HCT116 (cell line): ENCODE results near the gene TMSB4X. TPM values are rescaled to one million over a fixed set of nuclear protein-coding genes. Genes with fewer than 3 reads are reported as not detected.

Experiments
- ATAC-seq: fragments of 200-7000 bp; cut with Tn5 transposase; 2 replicates; pipeline ENCODE4 v1.9.1; 2020; ENCODE audit warnings: mild to moderate bottlenecking, moderate library complexity
- BruUV-seq: library from RNA; stranded (reverse); fragments of 400-500 nt; replicated peaks from 2 replicates; lab custom pipeline; 2021; lab: Mats Ljungman, UMichigan
- CTCF ChIA-PET: fragments of 300-600 bp; sonication (Branson Sonifier 250); formaldehyde crosslinking; loops from one replicate; lab custom pipeline; 2021; ENCODE audit warnings: antibody characterized with exemption; lab: Charles Lee
- POLR2A ChIA-PET: fragments of 300-600, 350-600 bp; sonication (Branson Sonifier 250); formaldehyde crosslinking; loops from one replicate; lab custom pipeline; 2021; ENCODE audit warnings: antibody characterized with exemption; lab: Charles Lee
- RAD21 ChIA-PET, 2 experiments: fragments of 300-600 bp; sonication (Branson Sonifier 250); formaldehyde crosslinking; loops; one replicate each; lab custom pipeline; 2023; ENCODE audit warnings: low total read pairs in 2 of 2; ENCODE audit not compliant: uncharacterized antibody in 2 of 2, unreplicated experiment in 2 of 2, low non-redundant PET in 1 of 2; lab: Charles Lee
- DNase-seq: peaks from one replicate; pipeline ENCODE4 v3.0.0-alpha.2; 2010; ENCODE audit warnings: low read depth, low spot score
- H2AFZ ChIP-seq: fragments of 200-600 bp; shearing (Covaris generic), sonication (generic); 2 replicates; pipeline ENCODE4 v1.6.1; 2017; ENCODE audit warnings: low read depth, mixed run types, mixed read lengths, antibody characterized with exemption, low read length; ENCODE audit not compliant: poor library complexity, severe bottlenecking
- H3K27ac ChIP-seq: 2 replicates; pipeline ENCODE4 v1.5.1; 2012; ENCODE audit warnings: low read depth, low read length
- H3K27me3 ChIP-seq: fragments of 200-600 bp; sonication (generic); 2 replicates; pipeline ENCODE4 v1.6.1; 2016; ENCODE audit warnings: mixed run types, low read length, mixed read lengths; ENCODE audit not compliant: insufficient read depth
- H3K36me3 ChIP-seq, 2 experiments: fragments of 200-500 bp in 1 of 2; fragments of 200-600 bp in 1 of 2; sonication (Bioruptor generic) in 1 of 2; sonication (generic) in 1 of 2; 2 replicates each; pipeline versions ENCODE4 v1.5.1 to v1.6.1; 2014 to 2016; ENCODE audit warnings: low read length in 2 of 2, inconsistent platforms in 1 of 2, mixed read lengths in 1 of 2, mixed run types in 1 of 2; ENCODE audit not compliant: insufficient read depth in 2 of 2, control insufficient read depth in 1 of 2
- H3K4me1 ChIP-seq, 2 experiments: fragments of 200-600 bp in 1 of 2; sonication (generic) in 1 of 2; 2 replicates each; pipeline versions ENCODE4 v1.5.1 to v1.6.1; 2012 to 2017; ENCODE audit warnings: low read length in 2 of 2, inconsistent platforms in 1 of 2, mild to moderate bottlenecking in 1 of 2, mixed read lengths in 1 of 2, mixed run types in 1 of 2, moderate library complexity in 1 of 2; ENCODE audit not compliant: insufficient read depth in 2 of 2, control insufficient read depth in 1 of 2
- H3K4me2 ChIP-seq: fragments of 200-600 bp; sonication (generic); 2 replicates; pipeline ENCODE4 v1.6.1; 2017; ENCODE audit warnings: mixed run types, low read length, mixed read lengths
- H3K4me3 ChIP-seq, 2 experiments: fragments of 200-600 bp in 1 of 2; sonication (generic) in 1 of 2; replicated peaks in 1 of 2; 2 replicates each; pipeline ENCODE4 v1.5.1; 2011 to 2016; ENCODE audit warnings: low read length in 2 of 2, control low read depth in 1 of 2, low read depth in 1 of 2, mild to moderate bottlenecking in 1 of 2, mixed read lengths in 1 of 2, mixed run types in 1 of 2
- H3K79me2 ChIP-seq: fragments of 200-600 bp; sonication (generic); 2 replicates; pipeline ENCODE4 v1.6.1; 2017; ENCODE audit warnings: mild to moderate bottlenecking, mixed run types, low read length, moderate library complexity, mixed read lengths; ENCODE audit not compliant: insufficient read depth
- H3K9ac ChIP-seq: fragments of 200-600 bp; sonication (generic); 2 replicates; pipeline ENCODE4 v1.6.1; 2016; ENCODE audit warnings: low read length, mixed read lengths
- H3K9me2 ChIP-seq: fragments of 200-600 bp; sonication (generic), shearing (Covaris generic); 2 replicates; pipeline ENCODE4 v1.6.1; 2017; ENCODE audit warnings: mixed run types, mild to moderate bottlenecking, moderate library complexity; ENCODE audit not compliant: insufficient read depth
- H3K9me3 ChIP-seq, 2 experiments: fragments of 200-500 bp in 1 of 2; fragments of 200-600 bp in 1 of 2; sonication (Bioruptor generic) in 1 of 2; sonication (generic) in 1 of 2; 2 replicates each; pipeline ENCODE4 v1.6.1; 2014 to 2017; ENCODE audit warnings: low read length in 2 of 2, mixed read lengths in 2 of 2, inconsistent platforms in 1 of 2, low read depth in 1 of 2, mild to moderate bottlenecking in 1 of 2, mixed run types in 1 of 2, moderate library complexity in 1 of 2; ENCODE audit not compliant: control insufficient read depth in 1 of 2, insufficient read depth in 1 of 2
- H4K20me1 ChIP-seq: fragments of 200-600 bp; sonication (generic), shearing (Covaris generic); 2 replicates; pipeline ENCODE4 v1.6.1; 2017; ENCODE audit warnings: mixed run types, mild to moderate bottlenecking, moderate library complexity; ENCODE audit not compliant: insufficient read depth
- CBX3 ChIP-seq: IDR thresholded peaks from 2 replicates; pipeline ENCODE4 v1.6.1; 2012; ENCODE audit warnings: low read depth
- CEBPB ChIP-seq: IDR thresholded peaks from 2 replicates; pipeline ENCODE4 v1.6.1; 2012; ENCODE audit warnings: low read depth
- EGR1 ChIP-seq: IDR thresholded peaks from 2 replicates; pipeline ENCODE4 v1.6.1; 2012; ENCODE audit warnings: low read depth
- ELF1 ChIP-seq: IDR thresholded peaks from 2 replicates; pipeline ENCODE4 v1.6.1; 2012; ENCODE audit warnings: low read depth, borderline replicate concordance
- EZH2 ChIP-seq: fragments of 200-600 bp; sonication (generic); IDR thresholded peaks from 2 replicates; pipeline ENCODE4 v1.6.1; 2017; ENCODE audit warnings: antibody characterized with exemption, mixed run types
- EZH2phosphoT487 ChIP-seq: fragments of 200-600 bp; IDR thresholded peaks from 2 replicates; pipeline ENCODE4 v1.6.1; 2018; ENCODE audit warnings: antibody characterized with exemption, borderline replicate concordance
- FOSL1 ChIP-seq: IDR thresholded peaks from 2 replicates; pipeline ENCODE4 v1.6.1; 2012; ENCODE audit warnings: low read depth
- JUND ChIP-seq: IDR thresholded peaks from 2 replicates; pipeline ENCODE4 v1.6.1; 2012
- POLR2A ChIP-seq: IDR thresholded peaks from 2 replicates; pipeline ENCODE4 v1.7.0; 2011; ENCODE audit warnings: borderline replicate concordance; ENCODE audit not compliant: insufficient read depth, insufficient read length; ENCODE audit errors: extremely low read depth
- POLR2AphosphoS5 ChIP-seq: IDR thresholded peaks from 2 replicates; pipeline ENCODE4 v1.6.1; 2011; ENCODE audit warnings: mild to moderate bottlenecking, low read depth, low read length, moderate library complexity
- RAD21 ChIP-seq: IDR thresholded peaks from 2 replicates; pipeline ENCODE4 v1.6.1; 2012; ENCODE audit warnings: low read depth, mild to moderate bottlenecking
- SIN3A ChIP-seq: IDR thresholded peaks from 2 replicates; pipeline ENCODE4 v1.6.1; 2012; ENCODE audit warnings: low read depth
- SP1 ChIP-seq: IDR thresholded peaks from 2 replicates; pipeline ENCODE4 v1.6.1; 2012; ENCODE audit warnings: low read depth
- TCF7L2 ChIP-seq: IDR thresholded peaks from 2 replicates; pipeline ENCODE4 v1.7.0; 2011; ENCODE audit warnings: borderline replicate concordance, inconsistent platforms; ENCODE audit not compliant: insufficient read depth, insufficient read length; ENCODE audit errors: extremely low read depth
- YY1 ChIP-seq: IDR thresholded peaks from 2 replicates; pipeline ENCODE4 v1.6.1; 2011; ENCODE audit warnings: low read length, low read depth, moderate library complexity, mild to moderate bottlenecking; ENCODE audit not compliant: insufficient replicate concordance; ENCODE audit errors: extremely low read depth
- ZFX ChIP-seq: fragments of 450-650 bp; IDR thresholded peaks from 2 replicates; pipeline ENCODE4 v1.6.1; 2017
- intact Hi-C: fragments of 100-400 bp; cut with micrococcal nuclease; formaldehyde crosslinking; loops from 2 replicates; pipeline ENCODE4 v1.10.0; 2022
- total RNA-seq: library from RNA; stranded (reverse); gene quantifications from one replicate; pipeline ENCODE4 v1.2.1, GENCODE V29; 2021; ENCODE audit not compliant: unreplicated experiment
- TF ChIP-seq, protein P1 (sequence below): IDR thresholded peaks from 2 replicates; pipeline ENCODE4 v1.6.1; 2012
- TF ChIP-seq, protein P2 (sequence below): IDR thresholded peaks from 2 replicates; pipeline ENCODE4 v1.6.1; 2012
- TF ChIP-seq, protein P3 (sequence below), 3 experiments: fragments of 200-600 bp in 1 of 3; sonication (generic) in 1 of 3; IDR thresholded peaks in 2 of 3; conservative IDR thresholded peaks in 1 of 3; 2 replicates each; pipeline ENCODE4 v1.5.1; 2012 to 2017; ENCODE audit warnings: low read depth in 2 of 3, low read length in 2 of 3, antibody characterized with exemption in 1 of 3, borderline replicate concordance in 1 of 3, control low read depth in 1 of 3, mild to moderate bottlenecking in 1 of 3, mixed read lengths in 1 of 3, mixed run types in 1 of 3, moderate library complexity in 1 of 3; ENCODE audit not compliant: insufficient read depth in 1 of 3
- TF ChIP-seq, protein P4 (sequence below): IDR thresholded peaks from 2 replicates; pipeline ENCODE4 v1.6.1; 2012; ENCODE audit warnings: low read depth

The TMSB4X gene
- total RNA-seq, 1 experiment from 2014 or later = 407 TPM

DNA sequence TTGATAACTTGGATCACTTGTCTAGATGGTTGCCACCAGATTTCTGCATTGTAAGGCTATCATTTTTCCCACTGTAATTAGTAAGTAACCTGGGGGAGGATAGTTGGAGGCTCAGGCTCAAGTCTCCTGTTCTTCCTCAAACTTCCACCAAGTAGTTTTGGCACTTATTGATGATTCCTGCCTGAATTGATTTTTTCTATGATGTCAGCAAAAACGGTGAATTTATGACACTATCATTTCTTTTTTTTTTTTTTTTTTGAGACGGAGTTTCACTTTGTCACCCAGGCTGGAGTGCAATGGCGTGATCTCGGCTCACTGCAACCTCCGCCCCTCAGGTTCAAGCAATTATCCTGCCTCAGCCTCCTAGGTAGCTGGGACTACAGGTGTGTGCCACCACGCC is 12.4 kb downstream of the TMSB4X start:
- BruUV-seq = no TSS peak
- H3K9me3 ChIP-seq = no peaks in the 10 kb centered on the region
- no peak for TF ChIP-seq EGR1
- no peak for TF ChIP-seq ZFX
- no peak for TF ChIP-seq TCF7L2
- no peak for TF ChIP-seq SP1
- no peak for TF ChIP-seq EZH2phosphoT487
- no peak for TF ChIP-seq CBX3
- TF ChIP-seq ELF1 = no peak
- TF ChIP-seq POLR2A = no peak
- TF ChIP-seq, protein P1, sequence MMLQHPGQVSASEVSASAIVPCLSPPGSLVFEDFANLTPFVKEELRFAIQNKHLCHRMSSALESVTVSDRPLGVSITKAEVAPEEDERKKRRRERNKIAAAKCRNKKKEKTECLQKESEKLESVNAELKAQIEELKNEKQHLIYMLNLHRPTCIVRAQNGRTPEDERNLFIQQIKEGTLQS = no peak
- TF ChIP-seq, protein P2, sequence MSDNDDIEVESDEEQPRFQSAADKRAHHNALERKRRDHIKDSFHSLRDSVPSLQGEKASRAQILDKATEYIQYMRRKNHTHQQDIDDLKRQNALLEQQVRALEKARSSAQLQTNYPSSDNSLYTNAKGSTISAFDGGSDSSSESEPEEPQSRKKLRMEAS = no peak
- TF ChIP-seq POLR2AphosphoS5 = no peak
- no peak for TF ChIP-seq FOSL1
- no peak for TF ChIP-seq YY1
- TF ChIP-seq, protein P3, sequence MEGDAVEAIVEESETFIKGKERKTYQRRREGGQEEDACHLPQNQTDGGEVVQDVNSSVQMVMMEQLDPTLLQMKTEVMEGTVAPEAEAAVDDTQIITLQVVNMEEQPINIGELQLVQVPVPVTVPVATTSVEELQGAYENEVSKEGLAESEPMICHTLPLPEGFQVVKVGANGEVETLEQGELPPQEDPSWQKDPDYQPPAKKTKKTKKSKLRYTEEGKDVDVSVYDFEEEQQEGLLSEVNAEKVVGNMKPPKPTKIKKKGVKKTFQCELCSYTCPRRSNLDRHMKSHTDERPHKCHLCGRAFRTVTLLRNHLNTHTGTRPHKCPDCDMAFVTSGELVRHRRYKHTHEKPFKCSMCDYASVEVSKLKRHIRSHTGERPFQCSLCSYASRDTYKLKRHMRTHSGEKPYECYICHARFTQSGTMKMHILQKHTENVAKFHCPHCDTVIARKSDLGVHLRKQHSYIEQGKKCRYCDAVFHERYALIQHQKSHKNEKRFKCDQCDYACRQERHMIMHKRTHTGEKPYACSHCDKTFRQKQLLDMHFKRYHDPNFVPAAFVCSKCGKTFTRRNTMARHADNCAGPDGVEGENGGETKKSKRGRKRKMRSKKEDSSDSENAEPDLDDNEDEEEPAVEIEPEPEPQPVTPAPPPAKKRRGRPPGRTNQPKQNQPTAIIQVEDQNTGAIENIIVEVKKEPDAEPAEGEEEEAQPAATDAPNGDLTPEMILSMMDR (IDR thresholded peaks at IDR 0.05 in 2 of 3, conservative IDR thresholded peaks at IDR 0.05 in 1 of 3; ENCODE audit: borderline replicate concordance in 1 of 3, insufficient read depth in 1 of 3, low read depth in 2 of 3, low read length in 2 of 3) = no peak
- TF ChIP-seq, protein P4, sequence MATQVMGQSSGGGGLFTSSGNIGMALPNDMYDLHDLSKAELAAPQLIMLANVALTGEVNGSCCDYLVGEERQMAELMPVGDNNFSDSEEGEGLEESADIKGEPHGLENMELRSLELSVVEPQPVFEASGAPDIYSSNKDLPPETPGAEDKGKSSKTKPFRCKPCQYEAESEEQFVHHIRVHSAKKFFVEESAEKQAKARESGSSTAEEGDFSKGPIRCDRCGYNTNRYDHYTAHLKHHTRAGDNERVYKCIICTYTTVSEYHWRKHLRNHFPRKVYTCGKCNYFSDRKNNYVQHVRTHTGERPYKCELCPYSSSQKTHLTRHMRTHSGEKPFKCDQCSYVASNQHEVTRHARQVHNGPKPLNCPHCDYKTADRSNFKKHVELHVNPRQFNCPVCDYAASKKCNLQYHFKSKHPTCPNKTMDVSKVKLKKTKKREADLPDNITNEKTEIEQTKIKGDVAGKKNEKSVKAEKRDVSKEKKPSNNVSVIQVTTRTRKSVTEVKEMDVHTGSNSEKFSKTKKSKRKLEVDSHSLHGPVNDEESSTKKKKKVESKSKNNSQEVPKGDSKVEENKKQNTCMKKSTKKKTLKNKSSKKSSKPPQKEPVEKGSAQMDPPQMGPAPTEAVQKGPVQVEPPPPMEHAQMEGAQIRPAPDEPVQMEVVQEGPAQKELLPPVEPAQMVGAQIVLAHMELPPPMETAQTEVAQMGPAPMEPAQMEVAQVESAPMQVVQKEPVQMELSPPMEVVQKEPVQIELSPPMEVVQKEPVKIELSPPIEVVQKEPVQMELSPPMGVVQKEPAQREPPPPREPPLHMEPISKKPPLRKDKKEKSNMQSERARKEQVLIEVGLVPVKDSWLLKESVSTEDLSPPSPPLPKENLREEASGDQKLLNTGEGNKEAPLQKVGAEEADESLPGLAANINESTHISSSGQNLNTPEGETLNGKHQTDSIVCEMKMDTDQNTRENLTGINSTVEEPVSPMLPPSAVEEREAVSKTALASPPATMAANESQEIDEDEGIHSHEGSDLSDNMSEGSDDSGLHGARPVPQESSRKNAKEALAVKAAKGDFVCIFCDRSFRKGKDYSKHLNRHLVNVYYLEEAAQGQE = no peak
- TF ChIP-seq RAD21 = no peak
- no peak for TF ChIP-seq EZH2
- no peak for TF ChIP-seq SIN3A
- no peak for TF ChIP-seq JUND
- TF ChIP-seq CEBPB = no peak
- no peaks in the 10 kb centered on the region for H3K79me2 ChIP-seq
- ChIA-PET POLR2A (no interaction called here), CTCF (no interaction called here), RAD21 (no interaction called here)
- no peaks in the 10 kb centered on the region for H4K20me1 ChIP-seq
- ATAC-seq (no peak), DNase-seq (no peak)
- H3K9ac ChIP-seq = no peak overlapping the region
- no peaks in the 10 kb centered on the region for H3K9me2 ChIP-seq
- intact Hi-C loops = loop anchor here (10.0 kb wide), 1 partner anchor 117 kb away; no protein-coding TSS in a partner anchor
- no peak overlapping the region for H3K4me3 ChIP-seq
- H3K27ac ChIP-seq = no peak overlapping the region
- peaks cover 20 to 26% of the 10 kb centered on the region in 2 experiments for H3K4me1 ChIP-seq
- H2AFZ ChIP-seq = no peak overlapping the region
- no peaks in the 10 kb centered on the region for H3K27me3 ChIP-seq
- H3K4me2 ChIP-seq = no peak overlapping the region
- no peaks in the 10 kb centered on the region for H3K36me3 ChIP-seq
